ENCODE data around the gene KCNIP1. TPM values are rescaled to one million over a fixed set of nuclear protein-coding genes. Genes with fewer than 3 reads are reported as not detected.

Gene KCNIP1
- total and polyA plus RNA-seq, 9 of the 15 experiments (the other 6 are each of a cell fraction or from before 2014, with no cell fraction given), result not detected

- POLR2A ChIA-PET, result no interaction called here
- Histone ChIP-seq H3K9me3 (replicated peaks; ENCODE audit: control insufficient read depth, insufficient read depth, low read depth, low read length) (no peaks in the 10 kb centered on the region), H4K20me1 (replicated peaks; ENCODE audit: control insufficient read depth, insufficient read depth, low read length) (no peaks in the 10 kb centered on the region), H3K4me3 (no peak overlapping the region), H2AFZ (ENCODE audit: low read depth, low read length) (no peak overlapping the region), H3K9me1 (ENCODE audit: control insufficient read depth, insufficient read depth, low read length) (no peaks in the 10 kb centered on the region), H3K9ac (ENCODE audit: insufficient read depth in 1 of 2, low read depth in 2 of 2, low read length in 2 of 2) (no peak overlapping the region), H3K27ac (ENCODE audit: extremely low read depth, low read depth, low read length) (no peak overlapping the region), H3K4me2 (ENCODE audit: insufficient read depth, low read length) (no peak overlapping the region), H3K79me2 (ENCODE audit: control insufficient read depth, insufficient read depth, low read length) (no peaks in the 10 kb centered on the region), H3K4me1 (replicated peaks in 1 of 2; ENCODE audit: control insufficient read depth in 2 of 2, insufficient read depth in 2 of 2, low read length in 2 of 2) (no peaks in the 10 kb centered on the region), H3K36me3 (ENCODE audit: control insufficient read depth, insufficient read depth, low read length) (no peaks in the 10 kb centered on the region), H3K27me3 (ENCODE audit: control insufficient read depth in 2 of 2, insufficient read depth in 2 of 2, low read length in 2 of 2) (peaks cover 0 to 7% of the 10 kb centered on the region in 2 experiments; a peak in 1 of 5 replicates)
- in situ Hi-C loops (cut with MboI) (no loop called here), intact Hi-C loops (cut with micrococcal nuclease) (no loop called here)
- WGBS (ENCODE audit: insufficient coverage, low coverage, missing lambda C conversion rate), result 1% methylated on average over 7 of the region's 7 CpGs
- no peak for ATAC-seq
- no peak for DNase-seq (ENCODE audit: extremely low read depth in 1 of 4, low spot score in 3 of 4)
- CTCF ChIA-PET (ENCODE audit: low intra/inter-chr PET ratio), result no interaction called here
- no peak for FAIRE-seq
- TF ChIP-seq ELF2 (CRISPR knock-in tag; IDR thresholded peaks at IDR 0.05), result no peak
- TF ChIP-seq ZNF146 (CRISPR knock-in tag; IDR thresholded peaks at IDR 0.05; ENCODE audit: unreplicated experiment), result no peak
- no peak for TF ChIP-seq CTBP1 (IDR thresholded peaks at IDR 0.05; ENCODE audit: borderline replicate concordance)
- peak; percentile 87 for TF ChIP-seq ZNF239 (CRISPR knock-in tag; IDR thresholded peaks at IDR 0.05)
- no TSS peak for BruUV-seq (replicated peaks)
Observed at GRCh38 chr5:170617533-170618490, 114.0 kb downstream of the KCNIP1 start.

GRCh38 chr5:170619869-170620268, 116.0 kb downstream of the KCNIP1 start:
- no peak overlapping the region for H3K9ac ChIP-seq (ENCODE audit: insufficient read depth in 1 of 2, low read depth in 2 of 2, low read length in 2 of 2)
- ATAC-seq, result no peak
- CTCF ChIA-PET (ENCODE audit: low intra/inter-chr PET ratio), result no interaction called here
- no peak for TF ChIP-seq ILK (tag; IDR thresholded peaks at IDR 0.05; ENCODE audit: borderline replicate concordance, low read depth)
- TF ChIP-seq CHD1 (IDR thresholded peaks at IDR 0.05; ENCODE audit: low read length), result no peak
- TF ChIP-seq PTRF (tag; IDR thresholded peaks at IDR 0.05), result no peak
- no peak for TF ChIP-seq USF1 (CRISPR knock-in tag; IDR thresholded peaks at IDR 0.05)
- TF ChIP-seq ZNF695 (CRISPR knock-in tag; IDR thresholded peaks at IDR 0.05), result no peak
- TF ChIP-seq RFX7 (CRISPR knock-in tag; IDR thresholded peaks at IDR 0.05), result no peak
- TF ChIP-seq EGR1 (conservative IDR thresholded peaks at IDR 0.05), result no peak
- no peak for TF ChIP-seq FIP1L1 (IDR thresholded peaks at IDR 0.05; ENCODE audit: low read depth, low read length, poor library complexity, severe bottlenecking)
- TF ChIP-seq NCOA4 (IDR thresholded peaks at IDR 0.05; ENCODE audit: partially characterized antibody), result no peak
- TF ChIP-seq PREB (CRISPR knock-in tag; IDR thresholded peaks at IDR 0.05), result no peak

More at GRCh38 chr5:170619869-170620268, 116.0 kb downstream of the KCNIP1 start:
- in situ Hi-C loops (cut with MboI), result loop anchor here (5.0 to 10.0 kb wide), 2 partner anchors 188 to 395 kb away; no protein-coding TSS in a partner anchor
- no peaks in the 10 kb centered on the region for H3K36me3 ChIP-seq (ENCODE audit: control insufficient read depth, insufficient read depth, low read length)
- no peak for FAIRE-seq
- no peaks in the 10 kb centered on the region for H3K9me3 ChIP-seq (replicated peaks; ENCODE audit: control insufficient read depth, insufficient read depth, low read depth, low read length)
- no peaks in the 10 kb centered on the region for H4K20me1 ChIP-seq (replicated peaks; ENCODE audit: control insufficient read depth, insufficient read depth, low read length)
- 0% methylated on average over 1 of the region's 1 CpG for WGBS (ENCODE audit: insufficient coverage, low coverage, missing lambda C conversion rate)
- H3K4me2 ChIP-seq (ENCODE audit: insufficient read depth, low read length), result no peak overlapping the region
- no peaks in the 10 kb centered on the region for H3K4me1 ChIP-seq (replicated peaks in 1 of 2; ENCODE audit: control insufficient read depth in 2 of 2, insufficient read depth in 2 of 2, low read length in 2 of 2)
- BruUV-seq (replicated peaks), result no TSS peak
- no peaks in the 10 kb centered on the region for H3K9me1 ChIP-seq (ENCODE audit: control insufficient read depth, insufficient read depth, low read length)
- DNase-seq (ENCODE audit: extremely low read depth in 1 of 4, low spot score in 3 of 4), result no peak
- no peak overlapping the region for H3K27ac ChIP-seq (ENCODE audit: extremely low read depth, low read depth, low read length)
- H3K27me3 ChIP-seq (ENCODE audit: control insufficient read depth in 2 of 2, insufficient read depth in 2 of 2, low read length in 2 of 2), result no peaks in the 10 kb centered on the region
- POLR2A ChIA-PET, result interaction anchor here (0.7 to 1.2 kb wide), 2 partner anchors 387 to 768 kb away, joined by 3 read pairs; partner anchors contain the start of genes C5orf58 and NPM1
- H2AFZ ChIP-seq (ENCODE audit: low read depth, low read length), result no peak overlapping the region
- H3K79me2 ChIP-seq (ENCODE audit: control insufficient read depth, insufficient read depth, low read length), result no peaks in the 10 kb centered on the region
- no peak overlapping the region for H3K4me3 ChIP-seq
- intact Hi-C loops (cut with micrococcal nuclease), result loop anchor here (5.0 to 10.0 kb wide), 2 partner anchors 393 to 515 kb away; partner anchors contain the start of gene FOXI1
